GM18499 (cell line): ENCODE data around the gene RAD54L.
"Not testable (repeated sequence)": the region's sequence is repeated elsewhere in the genome, so short reads cannot be mapped to it uniquely, and the experiment has no call there.

Experiments used
- ATAC-seq: cut with Tn5 transposase; IDR thresholded peaks from one replicate; pipeline ENCODE4 v1.9.1; 2021; ENCODE audit warnings: moderate number of reproducible peaks; ENCODE audit not compliant: insufficient read depth, unreplicated experiment

Gene RAD54L

DNA sequence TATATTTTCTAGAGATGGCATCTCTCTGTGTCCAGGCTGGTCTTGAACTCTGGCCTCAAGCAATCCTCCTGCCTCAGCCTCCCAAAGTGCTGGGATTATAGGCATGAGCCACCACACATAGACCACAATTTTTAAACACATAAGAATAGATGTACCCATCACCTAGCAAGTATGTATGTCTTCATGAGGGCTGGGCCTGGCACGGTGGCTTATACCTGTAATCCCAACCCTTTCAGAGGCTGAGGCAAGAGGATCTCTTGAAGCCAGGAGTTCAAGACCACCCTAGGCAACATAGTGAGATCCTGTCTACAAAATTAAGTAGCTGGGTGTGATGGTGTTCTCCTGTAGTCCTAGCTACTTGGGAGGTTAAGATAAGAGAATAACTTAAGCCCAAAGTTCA is 69.8 kb downstream of the RAD54L start:
- no peak for ATAC-seq

- ATAC-seq: not testable (repeated sequence)
Measured at GRCh38 chr1:46319301-46319700, 71.7 kb downstream of the RAD54L start.

DNA sequence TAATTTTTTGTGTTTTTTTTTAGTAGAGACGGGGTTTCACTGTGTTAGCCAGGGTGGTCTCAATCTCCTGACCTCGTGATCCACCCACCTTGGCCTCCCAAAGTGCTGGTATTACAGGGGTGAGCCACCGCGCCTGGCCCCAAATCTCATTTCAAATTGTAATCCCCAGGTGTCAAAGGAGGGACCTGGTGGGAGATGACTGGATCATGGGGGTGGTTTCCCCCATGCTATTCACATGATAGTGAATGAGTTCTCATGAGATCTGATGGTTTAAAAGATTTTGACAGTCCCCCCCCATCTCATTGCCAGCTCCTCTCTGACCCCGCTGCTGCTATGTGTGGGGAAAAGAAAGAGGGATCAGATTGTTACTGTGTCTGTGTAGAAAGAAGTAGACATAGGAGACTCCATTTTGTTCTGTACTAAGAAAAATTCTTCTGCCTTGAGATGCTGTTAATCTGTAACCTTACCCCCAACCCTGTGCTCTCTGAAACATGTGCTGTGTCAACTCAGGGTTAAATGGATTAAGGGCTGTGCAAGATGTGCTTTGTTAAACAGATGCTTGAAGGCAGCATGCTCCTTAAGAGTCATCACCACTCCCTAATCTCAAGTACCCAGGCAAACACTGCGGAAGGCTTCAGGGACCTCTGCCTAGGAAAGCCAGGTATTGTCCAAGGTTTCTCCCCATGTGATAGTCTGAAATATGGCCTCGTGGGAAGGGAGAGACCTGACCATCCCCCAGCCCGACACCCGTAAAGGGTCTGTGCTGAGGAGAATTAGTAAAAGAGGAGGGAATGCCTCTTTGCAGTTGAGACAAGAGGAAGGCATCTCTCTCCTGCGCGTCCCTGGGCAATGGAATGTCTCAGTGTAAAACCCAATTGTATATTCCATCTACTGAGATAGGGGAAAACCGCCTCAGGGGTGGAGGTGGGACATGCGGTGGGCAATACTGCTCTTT is 72.7 kb downstream of the RAD54L start:
- ATAC-seq: not testable (repeated sequence)

DNA sequence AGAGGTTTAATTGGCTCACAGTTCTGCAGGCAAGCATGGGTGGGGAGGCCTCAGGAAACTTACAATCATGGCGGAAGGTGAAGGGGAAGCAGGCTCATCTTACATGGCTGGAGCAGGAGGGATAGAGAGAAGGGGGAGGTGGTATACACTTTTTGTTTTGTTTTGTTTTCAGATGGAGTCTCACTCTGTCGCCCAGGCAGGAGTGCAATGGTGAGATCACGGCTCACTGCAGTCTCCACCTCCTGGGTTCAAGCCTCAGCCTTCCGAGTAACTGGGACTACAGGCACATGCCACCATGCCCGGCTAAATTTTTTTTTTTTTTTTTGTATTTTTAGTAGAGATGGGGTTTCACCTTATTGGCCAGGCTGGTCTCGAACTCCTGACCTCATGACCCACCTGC is 74.6 kb downstream of the RAD54L start:
- not testable (repeated sequence) for ATAC-seq

DNA sequence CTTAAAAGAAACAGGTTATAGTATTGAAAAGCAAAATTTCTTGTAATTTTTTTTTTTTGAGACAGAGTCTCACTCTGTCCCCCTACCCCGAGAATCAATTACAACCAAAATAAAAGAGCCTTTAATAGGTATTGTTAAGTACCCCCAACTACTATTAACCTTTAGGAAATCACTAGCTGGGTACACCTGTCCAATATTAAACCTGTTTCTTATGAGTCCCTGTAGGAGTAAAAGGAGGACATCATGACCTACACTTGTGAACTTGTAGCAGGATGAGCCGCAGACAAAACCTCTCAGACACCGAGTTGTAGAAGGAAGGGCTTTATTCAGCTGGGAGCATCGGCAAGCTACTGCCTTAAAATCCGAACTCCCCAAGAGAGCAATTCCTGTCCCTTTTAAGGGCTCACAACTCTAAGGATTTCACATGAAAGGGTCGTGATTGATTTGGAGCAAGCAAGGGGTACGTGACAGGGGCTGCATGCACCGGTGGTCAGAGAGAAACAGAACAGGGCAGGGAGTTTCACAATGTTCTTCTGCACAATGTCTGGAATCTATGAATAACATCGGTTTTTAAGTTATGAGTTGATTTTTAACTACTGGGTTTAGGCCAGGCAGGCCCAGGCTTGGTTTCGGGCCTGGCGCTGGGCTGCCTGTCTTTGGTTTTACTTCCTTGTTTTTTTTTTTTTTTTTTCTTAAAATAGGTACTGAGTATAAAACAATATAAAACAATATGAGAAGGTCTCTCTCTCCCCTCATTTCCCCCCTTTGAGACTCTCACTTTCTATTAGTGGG is 77.9 kb downstream of the RAD54L start:
- not testable (repeated sequence) for ATAC-seq
